HuH-7.5 (cell line): ENCODE results near the gene ZNF341.
"Not testable (repeated sequence)": the region's sequence is repeated elsewhere in the genome, so short reads cannot be mapped to it uniquely, and the experiment has no call there.

Experiments used
- DNase-seq: peaks from one replicate; pipeline ENCODE4 v3.0.0; 2011; ENCODE audit warnings: low spot score

Gene ZNF341

GRCh38 chr20:33730946-33731692 is 677 bp upstream of the ZNF341 start:
- no peak for DNase-seq

DNA sequence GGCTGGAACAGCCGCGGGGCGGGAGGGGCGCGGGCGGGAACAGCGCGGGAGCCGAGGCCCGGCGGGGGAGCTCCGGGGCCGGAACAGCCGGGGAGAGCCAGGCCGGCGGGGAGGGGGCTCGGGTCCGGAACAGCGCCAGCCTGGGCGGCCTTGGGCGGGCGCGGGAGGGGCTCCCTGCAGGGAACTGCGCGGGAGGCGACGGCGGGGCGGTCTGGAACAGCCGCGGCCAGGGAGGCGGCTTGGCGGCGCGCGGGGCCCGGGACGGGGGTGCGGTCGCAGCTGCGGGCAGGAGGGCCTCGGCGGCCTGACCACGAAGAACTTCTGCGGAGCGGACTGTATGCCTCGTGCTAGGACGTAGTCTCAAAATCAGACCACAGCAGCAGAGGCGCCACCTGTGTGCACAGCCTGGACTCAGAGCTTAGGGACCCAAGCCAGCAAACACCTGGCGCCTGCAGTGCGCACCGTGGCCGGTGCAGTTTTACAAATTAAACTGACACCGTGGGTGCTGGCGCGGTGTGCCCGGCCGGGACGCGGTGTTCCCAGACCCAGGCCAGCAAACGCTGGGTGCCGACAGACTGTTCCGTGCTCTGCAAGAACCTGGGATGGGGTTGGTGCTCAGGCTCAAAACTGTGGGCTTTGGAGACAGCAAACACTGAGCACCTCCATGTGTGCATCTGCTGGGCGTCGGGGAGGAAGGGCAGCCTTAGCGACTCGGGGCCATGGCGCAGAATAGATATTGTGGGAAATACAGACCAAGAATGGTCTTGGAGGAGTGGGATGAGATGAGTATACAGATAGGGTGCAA is 572 bp downstream of the ZNF341 start:
- peak; percentile 58 for DNase-seq

DNA sequence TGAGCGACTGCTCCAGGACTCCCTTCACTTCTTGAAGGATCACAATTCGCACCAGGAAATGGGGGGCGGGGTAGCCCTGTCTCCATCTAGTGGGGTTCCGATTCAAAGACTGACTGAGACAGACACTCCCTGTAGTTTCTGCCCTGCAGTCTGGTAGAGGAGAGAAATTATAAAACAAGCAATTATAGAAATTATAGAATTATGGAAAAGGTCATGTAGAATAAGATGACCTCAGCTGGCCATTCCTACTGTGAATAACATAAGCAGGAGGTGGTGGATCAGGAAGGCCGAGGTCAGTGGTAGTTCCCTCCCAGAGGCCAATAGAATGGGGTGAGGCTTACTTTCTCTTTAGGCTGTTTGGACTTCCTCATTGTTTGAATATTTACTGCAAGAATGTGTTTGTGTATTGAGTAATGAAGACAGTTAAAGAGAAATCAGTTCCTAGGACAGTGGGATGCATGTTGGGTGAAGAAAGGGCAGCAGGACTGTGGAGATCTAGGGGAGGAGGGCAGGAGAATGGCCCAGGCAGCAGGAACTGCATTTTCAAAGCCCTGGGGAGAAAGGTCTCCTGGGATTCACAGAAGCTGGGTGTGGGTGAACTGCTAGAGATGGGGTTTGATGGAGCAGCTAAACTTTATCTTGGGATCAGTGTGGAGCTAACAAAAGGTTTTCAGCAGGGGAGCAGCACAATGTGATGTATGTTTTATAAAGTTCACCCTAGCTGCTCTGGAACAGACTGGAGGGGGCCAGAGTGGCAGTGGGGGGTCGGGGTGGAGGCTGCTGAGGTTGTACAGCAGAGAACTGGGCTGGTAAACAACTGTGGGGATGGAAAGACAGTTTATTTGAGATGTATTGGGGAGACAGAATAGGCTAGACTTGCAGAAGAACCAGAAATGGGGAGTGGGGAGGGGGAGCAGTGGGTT is 2.1 kb downstream of the ZNF341 start:
- DNase-seq = peak; percentile 31

- DNase-seq = no peak
Measured at GRCh38 chr20:33736962-33737361, 5.2 kb downstream of the ZNF341 start.

- DNase-seq = no peak
Measured at GRCh38 chr20:33739493-33739892, 7.7 kb downstream of the ZNF341 start.

DNA sequence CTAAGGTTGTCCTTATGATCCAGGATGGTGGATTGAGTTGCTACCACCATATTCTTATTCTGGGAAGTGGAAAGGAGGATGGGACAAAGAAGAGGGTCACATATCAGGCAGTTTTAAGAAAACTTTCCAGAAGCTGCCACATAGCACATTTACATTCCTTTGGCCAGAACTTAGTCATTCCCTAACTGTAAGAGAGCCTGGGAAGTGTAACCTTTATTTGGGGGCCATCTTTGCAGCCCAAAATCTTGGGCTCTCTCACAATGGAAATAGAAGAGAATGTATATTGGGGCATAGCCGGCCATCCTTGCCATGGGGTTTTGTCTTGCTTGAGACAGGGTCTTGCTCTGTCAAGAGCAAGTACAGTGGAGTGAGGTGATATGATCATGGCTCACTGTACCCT is 8.4 kb downstream of the ZNF341 start:
- no peak for DNase-seq

GRCh38 chr20:33744181-33744580 is 12.4 kb downstream of the ZNF341 start:
- no peak for DNase-seq

DNA sequence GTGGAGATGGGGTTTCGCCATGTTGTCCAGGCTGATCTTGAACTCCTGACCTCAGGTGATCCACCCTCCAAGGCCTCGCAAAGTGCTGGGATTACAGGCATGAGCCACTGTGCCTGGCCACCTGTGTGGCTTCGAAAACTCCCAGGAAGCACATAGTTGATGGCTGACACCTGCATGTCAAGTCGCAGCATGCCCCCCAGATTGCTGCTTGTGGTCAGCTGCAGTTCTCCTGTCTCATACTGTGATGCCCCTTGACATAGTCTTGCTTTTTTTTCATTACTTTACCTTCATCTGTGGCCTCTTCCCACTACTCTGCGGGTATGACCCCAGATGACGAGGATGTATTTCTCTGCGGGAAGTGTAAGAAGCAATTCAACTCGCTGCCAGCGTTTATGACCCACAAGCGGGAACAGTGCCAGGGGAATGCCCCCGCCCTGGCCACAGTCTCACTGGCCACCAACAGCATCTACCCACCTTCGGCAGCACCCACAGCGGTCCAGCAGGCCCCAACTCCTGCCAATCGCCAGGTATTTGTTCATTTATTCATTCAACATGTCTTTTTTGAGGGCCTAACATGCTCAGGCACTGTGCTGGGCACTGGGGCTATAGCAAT is 13.1 kb downstream of the ZNF341 start:
- no peak for DNase-seq

DNA sequence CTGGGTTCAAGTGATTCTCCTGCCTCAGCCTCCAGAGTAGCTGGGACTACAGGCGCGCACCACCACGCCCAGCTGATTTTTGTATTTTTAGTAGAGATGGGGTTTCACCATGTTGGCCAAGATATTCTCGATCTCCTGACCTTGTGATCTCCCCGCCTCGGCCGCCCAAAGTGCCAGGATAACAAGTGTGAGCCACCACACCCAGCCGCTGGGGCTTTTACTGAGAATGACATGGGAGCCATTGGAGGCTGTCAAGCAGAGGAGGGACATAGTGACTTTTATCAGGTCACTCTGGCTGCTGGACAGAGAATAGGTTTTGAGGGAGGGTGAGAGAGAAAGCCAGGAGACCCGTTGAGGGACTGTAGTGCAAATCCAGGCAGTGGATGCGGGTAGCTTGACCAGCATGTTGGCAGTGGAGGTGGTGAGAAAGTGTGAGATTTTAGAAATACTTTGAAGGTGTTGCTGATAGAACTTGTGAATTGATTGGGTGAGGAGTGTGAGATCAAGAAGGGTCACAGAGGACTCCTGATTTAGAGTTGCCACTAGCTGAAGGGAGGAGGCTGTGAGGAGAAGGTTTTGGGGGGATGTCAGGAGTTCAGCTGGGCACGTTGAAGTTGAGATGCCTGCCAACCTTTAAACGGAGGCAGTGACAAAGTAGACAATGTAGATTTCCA is 14.7 kb downstream of the ZNF341 start:
- no peak for DNase-seq

- no peak for DNase-seq
Measured at GRCh38 chr20:33751775-33752174, 20.0 kb downstream of the ZNF341 start.

DNA sequence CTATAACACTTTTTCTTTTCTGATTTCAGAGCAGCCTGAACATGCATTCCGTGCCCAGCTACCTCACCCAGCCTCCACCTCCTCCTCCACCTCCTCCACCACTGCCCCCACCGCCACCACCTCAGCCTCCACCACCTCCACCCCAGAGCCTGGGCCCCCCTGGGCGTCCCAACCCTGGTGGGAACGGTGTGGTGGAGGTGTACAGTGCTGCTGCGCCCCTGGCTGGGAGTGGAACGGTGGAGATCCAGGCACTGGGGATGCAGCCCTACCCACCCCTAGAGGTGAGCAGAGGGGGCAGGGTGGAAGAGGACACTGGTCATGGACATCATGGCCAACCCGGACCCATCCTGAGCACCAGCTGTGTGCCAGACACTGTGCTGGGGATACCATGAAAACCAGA is 21.3 kb downstream of the ZNF341 start:
- no peak for DNase-seq

GRCh38 chr20:33753763-33754162 is 22.0 kb downstream of the ZNF341 start:
- no peak for DNase-seq

- DNase-seq = not testable (repeated sequence)
Measured at GRCh38 chr20:33755936-33756490, 24.2 kb downstream of the ZNF341 start.

DNA sequence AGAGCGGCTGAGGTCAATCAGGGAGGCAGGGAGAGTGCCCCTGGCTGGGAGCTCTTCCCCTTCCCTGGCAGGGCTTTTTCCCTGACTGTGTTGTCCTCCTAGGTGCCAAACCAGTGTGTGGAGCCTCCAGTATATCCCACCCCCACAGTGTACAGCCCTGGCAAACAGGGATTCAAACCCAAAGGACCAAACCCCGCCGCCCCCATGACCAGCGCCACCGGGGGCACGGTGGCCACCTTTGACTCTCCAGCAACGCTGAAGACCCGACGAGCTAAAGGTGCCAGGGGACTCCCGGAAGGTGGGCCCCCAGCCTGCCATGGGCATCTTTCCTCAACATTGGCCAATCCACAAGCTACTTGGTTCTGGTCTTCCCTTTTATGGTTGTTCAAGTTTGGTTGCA is 25.2 kb downstream of the ZNF341 start:
- no peak for DNase-seq

- DNase-seq = no peak
Measured at GRCh38 chr20:33757458-33757857, 25.7 kb downstream of the ZNF341 start.

GRCh38 chr20:33761698-33762250 is 30.0 kb downstream of the ZNF341 start:
- DNase-seq = no peak

- DNase-seq = no peak
Measured at GRCh38 chr20:33765099-33765498, 33.3 kb downstream of the ZNF341 start.

DNA sequence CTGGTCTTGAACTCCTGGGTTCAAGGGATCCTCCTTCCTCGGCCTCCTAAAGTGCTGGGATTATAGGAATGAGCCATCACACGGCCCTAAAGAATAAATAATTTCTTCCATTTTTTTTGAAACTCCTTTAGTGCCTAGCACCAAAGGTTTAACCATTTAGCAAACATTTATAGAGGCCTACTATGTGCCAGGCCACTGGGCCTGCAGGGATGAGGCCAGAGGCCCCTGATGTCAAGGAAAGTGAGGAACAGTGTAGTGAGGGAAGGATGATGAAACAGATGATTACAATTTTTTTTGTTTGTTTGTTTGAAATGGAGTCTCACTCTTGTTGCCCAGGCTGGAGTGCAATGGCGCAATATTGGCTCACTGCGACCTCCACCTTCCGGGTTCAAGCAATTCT is 33.8 kb downstream of the ZNF341 start:
- DNase-seq = no peak

- DNase-seq = no peak
Measured at GRCh38 chr20:33766686-33767085, 34.9 kb downstream of the ZNF341 start.

- no peak for DNase-seq
Measured at GRCh38 chr20:33767777-33768138, 36.0 kb downstream of the ZNF341 start.

- DNase-seq = no peak
Measured at GRCh38 chr20:33769043-33769442, 37.2 kb downstream of the ZNF341 start.
